Cardiac muscle cell (in vitro differentiated cells and primary cell): Measurements from ENCODE around the gene DAAM1. TPM values are rescaled to one million over a fixed set of nuclear protein-coding genes. Genes with fewer than 3 reads are reported as not detected.
A peak's percentile ranks its signal among the peaks of the same experiment; 100 is the strongest.

Source experiments
- DNase-seq, 2 donors: peaks; one replicate each; pipeline versions ENCODE4 v3.0.0 to v3.0.0-alpha.2; 2010 to 2017; ENCODE audit warnings: low read depth in 1 of 2, low spot score in 1 of 2
- H3K27ac ChIP-seq: fragments of 200-600 bp; sonication (generic); 2 replicates; pipeline ENCODE4 v1.5.1; 2016
- H3K27me3 ChIP-seq: fragments of 200-600 bp; sonication (generic); 2 replicates; pipeline ENCODE4 v1.6.0; 2016; ENCODE audit warnings: control low read depth
- H3K36me3 ChIP-seq: fragments of 200-600 bp; sonication (generic); 2 replicates; pipeline ENCODE4 v1.5.1; 2016; ENCODE audit warnings: control low read depth
- H3K4me1 ChIP-seq: fragments of 200-600 bp; sonication (generic); 2 replicates; pipeline ENCODE4 v1.8.1; 2017; ENCODE audit warnings: low read depth, mild to moderate bottlenecking, mixed run types
- H3K4me3 ChIP-seq: fragments of 200-600 bp; sonication (generic); 2 replicates; pipeline ENCODE4 v1.5.1; 2016; ENCODE audit warnings: mild to moderate bottlenecking
- H3K9me3 ChIP-seq: fragments of 200-600 bp; sonication (generic); 2 replicates; pipeline ENCODE4 v1.5.1; 2017; ENCODE audit warnings: low read depth, mild to moderate bottlenecking, control low read depth
- CTCF ChIP-seq: IDR thresholded peaks from 2 replicates; pipeline ENCODE4 v1.5.1; 2012; ENCODE audit warnings: low read depth, mild to moderate bottlenecking, low read length
- polyA plus RNA-seq: library from polyadenylated mRNA; unstranded; fragments of >200 nt; fragmentation: Nextera tagmentation; extraction: Ambion mirVana; gene quantifications from 2 replicates; pipeline ENCODE4 v1.2.1, GENCODE V29; 2016
- total RNA-seq: library from RNA; depleted of rRNA; stranded (reverse); fragments of >200 nt; gene quantifications from 2 replicates; pipeline ENCODE4 v1.2.3, GENCODE V29; 2016

Gene DAAM1
- total and polyA plus RNA-seq, 2 experiments from 2014 or later: 33.9 to 34.2 TPM

- peak in 1 of 2 donors; percentile 94 for DNase-seq
- H3K27me3 ChIP-seq: no peaks in the 10 kb centered on the region
- H3K4me1 ChIP-seq: peaks cover 41% of the 10 kb centered on the region
- peak overlapping the region; percentile 75 for H3K27ac ChIP-seq
- TF ChIP-seq CTCF: no peak
- no peaks in the 10 kb centered on the region for H3K9me3 ChIP-seq
- H3K36me3 ChIP-seq: no peaks in the 10 kb centered on the region
- H3K4me3 ChIP-seq: no peak overlapping the region
These were observed 65.9 kb downstream of the DAAM1 start for GRCh38 chr14:59254146-59254910.

GRCh38 chr14:59254911-59255545, 66.6 kb downstream of the DAAM1 start:
- H3K4me1 ChIP-seq: peaks cover 41% of the 10 kb centered on the region
- H3K36me3 ChIP-seq: no peaks in the 10 kb centered on the region
- no peak for TF ChIP-seq CTCF
- DNase-seq: peak in 1 of 2 donors; percentile 90
- peak overlapping the region; percentile 75 for H3K27ac ChIP-seq
- no peaks in the 10 kb centered on the region for H3K27me3 ChIP-seq
- H3K9me3 ChIP-seq: no peaks in the 10 kb centered on the region
- H3K4me3 ChIP-seq: no peak overlapping the region

- H3K36me3 ChIP-seq: no peaks in the 10 kb centered on the region
- no peak for TF ChIP-seq CTCF
- H3K27me3 ChIP-seq: no peaks in the 10 kb centered on the region
- H3K4me3 ChIP-seq: no peak overlapping the region
- H3K27ac ChIP-seq: no peak overlapping the region
- H3K9me3 ChIP-seq: no peaks in the 10 kb centered on the region
- DNase-seq: no peak
- peaks cover 38% of the 10 kb centered on the region for H3K4me1 ChIP-seq
These were observed 67.9 kb downstream of the DAAM1 start for GRCh38 chr14:59256331-59256730.

GRCh38 chr14:59261334-59261733, 72.9 kb downstream of the DAAM1 start:
- Histone ChIP-seq H3K4me1 (no peaks in the 10 kb centered on the region), H3K9me3 (no peaks in the 10 kb centered on the region), H3K27me3 (no peaks in the 10 kb centered on the region), H3K4me3 (no peak overlapping the region), H3K27ac (no peak overlapping the region), H3K36me3 (peaks cover 8% of the 10 kb centered on the region)
- no peak for TF ChIP-seq CTCF
- DNase-seq: no peak

DNA sequence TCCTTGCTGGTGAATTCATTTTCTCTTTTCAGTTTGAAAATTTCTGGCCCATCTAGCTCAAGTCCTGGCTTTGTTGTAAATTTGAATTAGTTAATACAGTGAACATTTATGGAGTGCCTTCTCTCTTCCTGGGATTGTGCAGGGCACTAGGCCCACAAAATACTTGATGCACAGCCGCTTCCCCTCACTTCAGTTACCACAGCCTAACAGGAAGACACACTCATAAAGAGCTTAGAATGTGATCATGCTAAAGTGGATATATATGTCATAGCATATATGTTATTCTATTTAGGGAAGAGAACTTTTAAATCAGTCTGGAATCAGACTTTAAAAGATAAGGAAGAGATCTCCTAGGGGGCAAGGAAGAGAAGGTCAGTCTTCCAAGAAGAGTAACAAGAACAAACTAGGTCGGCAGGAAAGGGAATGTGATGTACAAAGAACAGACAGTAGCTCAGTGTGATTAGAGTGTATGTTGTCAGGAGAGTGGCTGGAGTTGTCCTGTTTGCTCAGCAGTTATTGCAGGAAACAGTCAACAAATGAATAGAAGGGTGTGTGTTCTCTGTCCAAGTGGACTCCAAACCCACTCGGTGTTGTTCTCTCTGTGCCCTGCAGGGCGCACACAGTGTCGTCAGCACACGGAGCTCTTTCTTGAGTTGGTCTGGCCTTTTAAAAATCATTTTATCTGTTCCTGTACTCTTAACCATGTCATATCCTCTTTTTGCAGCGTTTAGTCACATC, 74.4 kb downstream of the DAAM1 start:
- DNase-seq: no peak
- Histone ChIP-seq H3K4me3 (no peak overlapping the region), H3K9me3 (no peaks in the 10 kb centered on the region), H3K27ac (no peak overlapping the region), H3K4me1 (no peaks in the 10 kb centered on the region), H3K36me3 (peaks cover 8% of the 10 kb centered on the region), H3K27me3 (no peaks in the 10 kb centered on the region)
- TF ChIP-seq CTCF: no peak
